Measurements from ENCODE around the gene ITGA7.

- no peak for TF ChIP-seq CTCF (IDR thresholded peaks at IDR 0.05; ENCODE audit: control extremely low read depth in 1 of 3, insufficient read depth in 1 of 3, low read depth in 1 of 3, low read length in 3 of 3)
- no peak for TF ChIP-seq RXRA (IDR thresholded peaks at IDR 0.05; ENCODE audit: insufficient read depth, low read depth, low read length)
- no peak for TF ChIP-seq POLR2AphosphoS5 (IDR thresholded peaks at IDR 0.05; ENCODE audit: low read depth, low read length)
- TF ChIP-seq JUN (IDR thresholded peaks at IDR 0.05; ENCODE audit: low read depth, low read length) = no peak
- no peak for TF ChIP-seq YY1 (IDR thresholded peaks at IDR 0.05; ENCODE audit: low read depth, low read length)
- TF ChIP-seq EZH2 (IDR thresholded peaks at IDR 0.05; ENCODE audit: low read depth, low read length, severe bottlenecking) = no peak
- no peak for TF ChIP-seq EP300 (IDR thresholded peaks at IDR 0.05; ENCODE audit: borderline replicate concordance in 1 of 2, low read depth in 2 of 2, low read length in 2 of 2)
- no peak for TF ChIP-seq BACH1 (IDR thresholded peaks at IDR 0.05; ENCODE audit: low read length)
- TF ChIP-seq TAF1 (IDR thresholded peaks at IDR 0.05; ENCODE audit: low read depth, low read length) = no peak
- no peak for TF ChIP-seq RAD21 (IDR thresholded peaks at IDR 0.05 in 1 of 2, conservative IDR thresholded peaks at IDR 0.05 in 1 of 2; ENCODE audit: low read depth in 2 of 2, low read length in 2 of 2)
- TF ChIP-seq MAX (IDR thresholded peaks at IDR 0.05) = no peak
Observed at GRCh38 chr12:55711786-55712553, 4.3 kb upstream of the ITGA7 start.
